Measurements from ENCODE around the gene WNT6.

Gene WNT6

GRCh38 chr2:218878926-218879761 is 19.5 kb downstream of the WNT6 start:
- no peak for FAIRE-seq

- no peak for FAIRE-seq
Observed at GRCh38 chr2:218879776-218880101, 20.1 kb downstream of the WNT6 start.

GRCh38 chr2:218880102-218880858 is 20.7 kb downstream of the WNT6 start, which contains the start of gene WNT10A:
WNT10A (plus strand) TSS chr2:218880852; CDS start chr2:218880996, 144 bp downstream.
- no peak for FAIRE-seq

- FAIRE-seq, result no peak
Observed at GRCh38 chr2:218880859-218881594, 21.4 kb downstream of the WNT6 start.

- FAIRE-seq, result no peak
Observed at GRCh38 chr2:218881744-218882460, 22.3 kb downstream of the WNT6 start.

- FAIRE-seq, result no peak
Observed at GRCh38 chr2:218882461-218882816, 22.8 kb downstream of the WNT6 start.

- no peak for FAIRE-seq
Observed at GRCh38 chr2:218882866-218883366, 23.3 kb downstream of the WNT6 start.

GRCh38 chr2:218883491-218884490 is 24.2 kb downstream of the WNT6 start:
- FAIRE-seq, result no peak

- FAIRE-seq, result no peak
Observed at GRCh38 chr2:218884519-218884918, 24.9 kb downstream of the WNT6 start.

- no peak for FAIRE-seq
Observed at GRCh38 chr2:218885981-218886947, 26.7 kb downstream of the WNT6 start.

- FAIRE-seq, result no peak
Observed at GRCh38 chr2:218887079-218887478, 27.5 kb downstream of the WNT6 start.

- no peak for FAIRE-seq
Observed at GRCh38 chr2:218888341-218888740, 28.7 kb downstream of the WNT6 start.

- FAIRE-seq, result no peak
Observed at GRCh38 chr2:218889937-218890336, 30.3 kb downstream of the WNT6 start.

- FAIRE-seq, result no peak
Observed at GRCh38 chr2:218890369-218890768, 30.8 kb downstream of the WNT6 start.

GRCh38 chr2:218891275-218892135 is 31.9 kb downstream of the WNT6 start:
- FAIRE-seq, result no peak

GRCh38 chr2:218892693-218893348 is 33.2 kb downstream of the WNT6 start:
- FAIRE-seq, result no peak

GRCh38 chr2:218893349-218894150 is 33.9 kb downstream of the WNT6 start:
- FAIRE-seq, result no peak

Data from G401.6 (cell line).